GM12873 (cell line): ENCODE measurements around the gene ZNF365.

ENCODE experiments used
- TF ChIP-seq, protein P1 (sequence below): IDR thresholded peaks from 2 replicates; pipeline ENCODE4 v1.5.1; 2012; ENCODE audit warnings: low read depth, mild to moderate bottlenecking, moderate library complexity, low read length, control low read depth; ENCODE audit not compliant: insufficient read depth; ENCODE audit errors: missing control alignments

The ZNF365 gene

DNA sequence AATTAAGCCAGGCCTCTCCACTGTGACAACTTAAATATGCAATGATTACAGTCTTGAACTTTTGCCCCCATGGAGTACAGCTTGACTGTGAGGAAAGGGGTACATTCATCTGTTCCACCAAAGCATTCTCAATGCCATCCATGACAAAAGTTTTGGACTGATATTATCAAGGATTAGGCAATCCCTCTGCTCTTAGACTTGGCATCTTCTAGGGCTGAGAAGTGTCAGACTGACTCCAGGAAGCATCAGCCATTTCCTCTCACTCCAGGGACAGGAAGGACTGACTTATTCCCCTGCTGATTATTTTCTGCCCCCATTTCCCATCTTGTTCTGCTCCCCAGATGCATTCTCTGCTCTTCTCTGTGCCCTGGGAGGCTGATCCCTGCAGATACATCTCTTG is 69.7 kb downstream of the ZNF365 start:
- TF ChIP-seq, protein P1, sequence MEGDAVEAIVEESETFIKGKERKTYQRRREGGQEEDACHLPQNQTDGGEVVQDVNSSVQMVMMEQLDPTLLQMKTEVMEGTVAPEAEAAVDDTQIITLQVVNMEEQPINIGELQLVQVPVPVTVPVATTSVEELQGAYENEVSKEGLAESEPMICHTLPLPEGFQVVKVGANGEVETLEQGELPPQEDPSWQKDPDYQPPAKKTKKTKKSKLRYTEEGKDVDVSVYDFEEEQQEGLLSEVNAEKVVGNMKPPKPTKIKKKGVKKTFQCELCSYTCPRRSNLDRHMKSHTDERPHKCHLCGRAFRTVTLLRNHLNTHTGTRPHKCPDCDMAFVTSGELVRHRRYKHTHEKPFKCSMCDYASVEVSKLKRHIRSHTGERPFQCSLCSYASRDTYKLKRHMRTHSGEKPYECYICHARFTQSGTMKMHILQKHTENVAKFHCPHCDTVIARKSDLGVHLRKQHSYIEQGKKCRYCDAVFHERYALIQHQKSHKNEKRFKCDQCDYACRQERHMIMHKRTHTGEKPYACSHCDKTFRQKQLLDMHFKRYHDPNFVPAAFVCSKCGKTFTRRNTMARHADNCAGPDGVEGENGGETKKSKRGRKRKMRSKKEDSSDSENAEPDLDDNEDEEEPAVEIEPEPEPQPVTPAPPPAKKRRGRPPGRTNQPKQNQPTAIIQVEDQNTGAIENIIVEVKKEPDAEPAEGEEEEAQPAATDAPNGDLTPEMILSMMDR = no peak

DNA sequence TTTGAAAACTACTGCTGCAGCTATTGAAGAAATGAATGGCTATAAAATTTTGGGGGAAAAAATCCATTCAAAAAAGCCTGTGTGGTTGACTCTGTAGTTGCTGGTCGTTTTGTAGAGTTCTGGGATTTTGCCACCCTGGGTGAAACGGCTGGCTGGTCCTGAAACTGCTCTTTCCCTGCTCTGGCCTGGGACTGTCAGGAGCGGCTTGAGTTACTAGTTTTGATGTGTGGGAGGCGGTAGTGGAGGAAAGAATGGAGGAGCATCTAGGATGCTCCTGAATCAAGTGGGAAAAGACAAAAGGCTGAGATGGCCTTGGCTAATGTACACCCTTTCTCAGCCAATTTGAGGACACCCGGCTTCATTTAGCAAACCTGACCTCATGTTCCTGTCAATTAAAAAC is 72.5 kb downstream of the ZNF365 start:
- TF ChIP-seq, protein P1 = no peak

GRCh38 chr10:62450912-62451610 is 76.9 kb downstream of the ZNF365 start:
- TF ChIP-seq, protein P1 = no peak

- TF ChIP-seq, protein P1 = no peak
These were observed 77.4 kb downstream of the ZNF365 start for GRCh38 chr10:62451611-62451975.
